ENCODE measurements around the gene ZDHHC22.
A peak's percentile ranks its signal among the peaks of the same experiment; 100 is the strongest.

ZDHHC22 gene

DNA sequence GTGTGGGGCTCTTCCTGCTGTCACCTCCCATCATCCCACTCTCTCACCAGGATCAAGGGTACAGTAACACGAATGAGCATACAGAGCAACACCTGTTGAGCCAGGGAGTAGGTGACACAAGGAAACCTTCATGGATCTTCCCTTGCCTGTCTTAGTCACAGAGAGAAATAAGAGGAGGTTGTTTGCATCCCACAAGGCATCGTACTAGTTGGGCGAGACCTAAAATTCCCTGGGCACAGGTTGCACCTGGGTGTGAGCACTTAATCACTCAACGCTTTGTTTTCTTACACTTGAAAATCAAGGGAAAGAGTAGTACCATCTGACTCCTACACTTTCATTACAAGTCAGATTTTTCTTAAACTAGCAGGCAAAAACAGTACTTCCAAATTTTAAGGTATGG lies 27.0 kb downstream of the ZDHHC22 start:
- 98 to 100% methylated on average over 3 to 4 of the region's 4 CpGs for WGBS, 2 experiments (ENCODE audit: insufficient coverage in 2 of 2)
- no peaks in the 10 kb centered on the region for H3K9me3 ChIP-seq (ENCODE audit: control insufficient read depth, low read length)
- H3K36me3 ChIP-seq (ENCODE audit: control insufficient read depth, insufficient read depth, low read length): peaks cover 60% of the 10 kb centered on the region

DNA sequence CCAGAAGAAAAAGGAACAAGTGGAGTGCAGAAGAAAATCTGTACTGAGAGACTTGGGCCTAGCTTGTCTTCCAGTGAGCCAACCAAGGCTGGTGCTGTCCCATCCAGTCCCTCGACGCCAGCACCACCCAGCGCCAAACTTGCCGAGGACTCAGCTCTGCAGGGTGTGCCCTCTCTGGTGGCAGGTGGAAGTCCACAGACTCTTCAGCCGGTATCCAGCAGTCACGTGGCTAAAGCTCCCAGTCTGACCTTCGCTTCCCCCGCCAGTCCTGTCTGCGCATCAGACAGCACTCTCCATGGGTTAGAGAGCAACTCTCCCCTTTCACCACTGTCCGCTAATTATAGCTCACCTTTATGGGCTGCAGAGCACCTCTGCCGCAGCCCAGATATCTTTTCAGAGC lies 27.9 kb downstream of the ZDHHC22 start:
- H3K36me3 ChIP-seq (ENCODE audit: control insufficient read depth, insufficient read depth, low read length): peaks cover 65% of the 10 kb centered on the region
- WGBS, 2 experiments (ENCODE audit: insufficient coverage in 2 of 2): 92 to 97% methylated on average over 10 of the region's 11 CpGs
- H3K27ac ChIP-seq (ENCODE audit: low read depth, low read length, severe bottlenecking): no peak overlapping the region
- H3K9me3 ChIP-seq (ENCODE audit: control insufficient read depth, low read length): no peaks in the 10 kb centered on the region
- no peak overlapping the region for H3K4me3 ChIP-seq (ENCODE audit: extremely low read depth, insufficient read depth, low read length, poor library complexity, severe bottlenecking)
- H3K4me1 ChIP-seq (ENCODE audit: control insufficient read depth, insufficient read depth, low read length, poor library complexity, severe bottlenecking): peaks cover 21% of the 10 kb centered on the region

More for the DNA sequence above, 27.0 kb downstream of the ZDHHC22 start:
- peaks cover 21% of the 10 kb centered on the region for H3K4me1 ChIP-seq (ENCODE audit: control insufficient read depth, insufficient read depth, low read length, poor library complexity, severe bottlenecking)
- no peak overlapping the region for H3K4me3 ChIP-seq (ENCODE audit: extremely low read depth, insufficient read depth, low read length, poor library complexity, severe bottlenecking)
- no peak overlapping the region for H3K27ac ChIP-seq (ENCODE audit: low read depth, low read length, severe bottlenecking)

DNA sequence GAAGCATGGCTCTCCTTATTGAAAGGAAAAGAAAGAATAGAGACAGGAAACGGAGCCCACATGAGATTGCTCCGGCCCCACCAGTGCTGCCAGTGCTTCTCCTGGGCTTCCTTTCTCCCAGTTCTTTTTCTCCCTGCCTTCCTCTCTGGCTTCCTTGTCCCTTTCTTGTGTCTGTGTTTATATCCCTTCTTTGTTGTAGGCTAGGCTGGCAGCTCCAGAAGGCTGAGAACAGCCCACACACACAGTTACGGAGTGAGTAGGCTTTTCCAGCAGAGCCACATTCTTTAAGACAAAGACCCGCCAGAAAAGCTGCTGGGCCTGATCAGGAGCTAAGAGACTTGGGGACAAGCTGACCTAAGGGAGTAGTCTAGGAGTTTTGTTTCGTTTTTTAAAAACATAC lies 30.6 kb downstream of the ZDHHC22 start:
- Histone ChIP-seq H3K27ac (ENCODE audit: low read depth, low read length, severe bottlenecking) (peak overlapping the region; percentile 97), H3K4me1 (ENCODE audit: control insufficient read depth, insufficient read depth, low read length, poor library complexity, severe bottlenecking) (peaks cover 21% of the 10 kb centered on the region), H3K9me3 (ENCODE audit: control insufficient read depth, low read length) (no peaks in the 10 kb centered on the region), H3K4me3 (ENCODE audit: extremely low read depth, insufficient read depth, low read length, poor library complexity, severe bottlenecking) (no peak overlapping the region), H3K36me3 (ENCODE audit: control insufficient read depth, insufficient read depth, low read length) (peaks cover 72% of the 10 kb centered on the region)
- 21 to 28% methylated on average over 2 to 3 of the region's 5 CpGs for WGBS, 2 experiments (ENCODE audit: insufficient coverage in 2 of 2)

DNA sequence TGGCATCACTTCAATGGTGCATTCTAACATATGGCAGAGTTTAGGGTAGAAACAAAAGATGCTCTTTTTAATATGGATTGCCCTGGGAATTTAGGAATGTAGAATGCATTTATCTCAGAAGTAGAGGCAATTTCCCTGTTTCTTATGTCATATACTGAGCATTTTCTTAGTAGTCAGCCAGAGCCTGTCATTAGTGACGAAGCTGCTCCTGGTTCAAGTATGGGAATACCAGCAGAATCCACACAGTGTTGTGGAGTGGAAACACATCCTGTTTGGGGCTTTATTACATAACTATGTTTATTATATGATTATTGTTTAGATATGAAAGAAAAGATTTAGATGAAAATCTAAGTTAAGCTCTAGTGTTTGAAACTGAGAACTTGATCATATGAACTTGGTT lies 31.3 kb downstream of the ZDHHC22 start:
- Histone ChIP-seq H3K9me3 (ENCODE audit: control insufficient read depth, low read length) (no peaks in the 10 kb centered on the region), H3K36me3 (ENCODE audit: control insufficient read depth, insufficient read depth, low read length) (peaks cover 76% of the 10 kb centered on the region), H3K4me1 (ENCODE audit: control insufficient read depth, insufficient read depth, low read length, poor library complexity, severe bottlenecking) (peaks cover 24% of the 10 kb centered on the region), H3K27ac (ENCODE audit: low read depth, low read length, severe bottlenecking) (peak overlapping the region; percentile 97), H3K4me3 (ENCODE audit: extremely low read depth, insufficient read depth, low read length, poor library complexity, severe bottlenecking) (no peak overlapping the region)
- WGBS, 2 experiments (ENCODE audit: insufficient coverage in 2 of 2): no CpG with 5 or more reads among the region's 1 CpG

DNA sequence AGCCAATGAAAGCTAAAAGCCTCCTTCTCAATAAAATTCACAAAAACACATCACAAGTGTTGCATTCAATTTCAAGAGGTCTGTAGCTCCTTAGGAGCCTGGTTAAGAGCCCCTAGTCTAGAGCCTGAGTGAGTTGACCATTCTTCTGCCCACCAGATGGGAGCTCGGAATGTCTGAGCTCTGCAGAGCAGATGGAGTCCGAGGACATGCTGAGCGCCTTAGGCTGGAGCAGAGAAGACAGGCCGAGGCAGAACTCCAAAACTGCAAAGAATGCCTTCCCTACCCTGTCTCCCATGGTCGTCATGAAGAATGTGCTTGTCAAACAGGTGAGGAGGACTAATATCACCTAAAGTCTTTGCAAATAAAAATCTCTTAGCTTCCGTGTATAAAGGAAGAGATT lies 31.9 kb downstream of the ZDHHC22 start:
- 83% methylated on average over 4 of the region's 6 CpGs for WGBS, 2 experiments (ENCODE audit: insufficient coverage in 2 of 2)
- Histone ChIP-seq H3K4me1 (ENCODE audit: control insufficient read depth, insufficient read depth, low read length, poor library complexity, severe bottlenecking) (peaks cover 30% of the 10 kb centered on the region), H3K9me3 (ENCODE audit: control insufficient read depth, low read length) (no peaks in the 10 kb centered on the region), H3K27ac (ENCODE audit: low read depth, low read length, severe bottlenecking) (peak overlapping the region; percentile 97), H3K4me3 (ENCODE audit: extremely low read depth, insufficient read depth, low read length, poor library complexity, severe bottlenecking) (no peak overlapping the region), H3K36me3 (ENCODE audit: control insufficient read depth, insufficient read depth, low read length) (peaks cover 74% of the 10 kb centered on the region)

DNA sequence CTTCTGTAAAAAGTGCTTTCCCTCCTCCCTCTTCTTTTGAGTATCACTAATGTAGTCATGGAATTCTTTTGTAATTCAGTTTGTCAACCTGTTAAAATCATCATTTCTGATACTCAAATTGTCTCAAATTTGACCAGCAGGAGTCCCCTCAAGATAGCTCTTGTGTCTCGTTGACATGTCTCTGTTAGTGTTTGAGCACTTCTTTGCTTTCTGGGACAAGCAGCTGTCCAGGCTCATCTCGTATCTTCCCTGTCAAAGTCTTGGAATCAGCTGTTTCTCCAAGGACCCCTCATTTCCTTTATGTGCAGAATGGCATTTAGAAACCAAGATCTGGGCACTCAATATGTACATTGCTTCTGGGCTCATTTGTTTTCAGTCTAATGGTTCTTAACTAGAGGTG lies 32.8 kb downstream of the ZDHHC22 start:
- H3K27ac ChIP-seq (ENCODE audit: low read depth, low read length, severe bottlenecking): no peak overlapping the region
- peaks cover 65% of the 10 kb centered on the region for H3K36me3 ChIP-seq (ENCODE audit: control insufficient read depth, insufficient read depth, low read length)
- peaks cover 31% of the 10 kb centered on the region for H3K4me1 ChIP-seq (ENCODE audit: control insufficient read depth, insufficient read depth, low read length, poor library complexity, severe bottlenecking)
- 91 to 92% methylated on average over 2 of the region's 2 CpGs for WGBS, 2 experiments (ENCODE audit: insufficient coverage in 2 of 2)
- H3K4me3 ChIP-seq (ENCODE audit: extremely low read depth, insufficient read depth, low read length, poor library complexity, severe bottlenecking): no peak overlapping the region
- H3K9me3 ChIP-seq (ENCODE audit: control insufficient read depth, low read length): no peaks in the 10 kb centered on the region

DNA sequence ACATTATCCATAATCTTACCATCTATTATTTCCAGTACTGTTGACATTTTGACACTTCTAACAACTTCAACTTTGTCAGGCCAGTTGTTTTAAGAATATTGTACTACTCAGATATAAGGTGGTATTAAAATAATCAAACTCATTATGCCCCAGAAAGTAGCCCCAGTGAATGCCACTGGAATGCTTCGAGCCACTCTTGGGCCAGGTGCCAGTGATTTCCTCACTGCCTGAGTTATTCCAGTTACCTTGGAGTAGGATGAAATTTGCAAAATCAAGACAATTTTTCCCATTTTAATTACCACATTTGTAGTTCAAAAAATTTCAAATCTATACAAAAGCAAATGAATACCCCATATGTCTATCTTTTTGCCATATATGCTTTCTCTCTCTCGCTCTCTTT lies 34.4 kb downstream of the ZDHHC22 start:
- Histone ChIP-seq H3K27ac (ENCODE audit: low read depth, low read length, severe bottlenecking) (no peak overlapping the region), H3K36me3 (ENCODE audit: control insufficient read depth, insufficient read depth, low read length) (peaks cover 49% of the 10 kb centered on the region), H3K4me3 (ENCODE audit: extremely low read depth, insufficient read depth, low read length, poor library complexity, severe bottlenecking) (no peak overlapping the region), H3K4me1 (ENCODE audit: control insufficient read depth, insufficient read depth, low read length, poor library complexity, severe bottlenecking) (peaks cover 31% of the 10 kb centered on the region), H3K9me3 (ENCODE audit: control insufficient read depth, low read length) (no peaks in the 10 kb centered on the region)
- 74% methylated on average over 2 of the region's 2 CpGs; no CpG with 5 or more reads in 1 of the 2 experiments for WGBS, 2 experiments (ENCODE audit: insufficient coverage in 2 of 2)

DNA sequence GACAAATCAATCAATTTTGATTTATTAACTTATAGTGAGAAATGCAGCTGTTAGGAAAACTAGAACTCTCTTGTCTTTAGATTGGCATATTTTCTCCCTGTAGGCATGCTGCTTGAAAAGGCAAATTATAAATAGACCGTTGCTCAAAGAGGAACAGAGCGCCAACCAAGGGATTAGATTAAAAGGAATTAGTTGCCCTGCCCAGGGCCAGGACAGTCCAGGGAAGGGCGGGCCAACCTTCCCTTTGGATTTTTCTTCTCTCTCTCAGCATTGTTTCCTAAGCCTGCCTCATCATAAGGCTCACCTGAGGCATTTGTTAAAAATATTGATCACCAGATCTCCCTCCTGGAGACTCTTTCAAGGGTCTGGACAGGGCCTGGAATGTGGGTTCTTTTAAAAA lies 34.9 kb downstream of the ZDHHC22 start:
- H3K27ac ChIP-seq (ENCODE audit: low read depth, low read length, severe bottlenecking): no peak overlapping the region
- 86 to 100% methylated on average over 3 of the region's 3 CpGs for WGBS, 2 experiments (ENCODE audit: insufficient coverage in 2 of 2)
- no peak overlapping the region for H3K4me3 ChIP-seq (ENCODE audit: extremely low read depth, insufficient read depth, low read length, poor library complexity, severe bottlenecking)
- H3K36me3 ChIP-seq (ENCODE audit: control insufficient read depth, insufficient read depth, low read length): peaks cover 44% of the 10 kb centered on the region
- no peaks in the 10 kb centered on the region for H3K9me3 ChIP-seq (ENCODE audit: control insufficient read depth, low read length)
- H3K4me1 ChIP-seq (ENCODE audit: control insufficient read depth, insufficient read depth, low read length, poor library complexity, severe bottlenecking): peaks cover 26% of the 10 kb centered on the region

DNA sequence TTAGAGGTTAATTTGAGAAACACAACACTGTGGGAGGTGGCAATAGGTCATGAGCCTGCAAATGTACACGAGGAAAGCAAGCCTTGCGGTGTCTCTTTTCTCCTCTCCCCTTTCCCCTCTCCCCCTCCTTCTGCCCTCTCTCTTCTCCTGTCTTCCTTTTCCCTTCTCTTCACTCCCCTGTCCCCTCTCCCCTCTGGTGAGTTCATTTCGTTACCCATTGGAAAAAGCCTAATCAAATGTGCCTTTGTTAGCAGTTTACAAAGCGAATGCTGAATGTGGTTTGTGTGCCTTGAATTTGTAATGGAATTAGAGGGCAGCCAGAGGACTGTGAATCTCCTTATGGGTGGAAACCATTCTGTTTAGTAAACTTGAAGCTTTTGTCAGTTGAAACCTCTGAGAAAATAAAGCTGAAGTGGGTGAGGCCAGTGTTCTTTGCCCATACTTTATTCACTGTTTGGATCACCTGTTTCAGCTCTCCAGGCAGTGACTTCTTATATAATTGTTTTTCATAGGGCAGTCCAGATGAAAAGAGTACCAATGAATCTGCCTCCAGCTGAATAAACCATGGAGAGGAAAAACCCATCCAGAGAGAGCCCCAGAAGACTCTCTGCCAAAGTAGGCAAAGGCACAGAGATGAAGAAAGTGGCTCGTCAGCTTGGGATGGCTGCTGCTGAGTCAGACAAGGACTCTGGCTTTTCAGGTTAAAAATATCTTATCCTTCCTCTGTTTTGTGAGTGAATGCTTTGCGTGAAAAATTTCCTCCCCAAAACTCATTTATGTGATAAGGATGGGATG lies 36.2 kb downstream of the ZDHHC22 start:
- H3K4me3 ChIP-seq (ENCODE audit: extremely low read depth, insufficient read depth, low read length, poor library complexity, severe bottlenecking): no peak overlapping the region
- H3K27ac ChIP-seq (ENCODE audit: low read depth, low read length, severe bottlenecking): peak overlapping the region; percentile 54
- peaks cover 19% of the 10 kb centered on the region for H3K4me1 ChIP-seq (ENCODE audit: control insufficient read depth, insufficient read depth, low read length, poor library complexity, severe bottlenecking)
- peaks cover 42% of the 10 kb centered on the region for H3K36me3 ChIP-seq (ENCODE audit: control insufficient read depth, insufficient read depth, low read length)
- 36 to 60% methylated on average over 3 of the region's 6 CpGs for WGBS, 2 experiments (ENCODE audit: insufficient coverage in 2 of 2)
- H3K9me3 ChIP-seq (ENCODE audit: control insufficient read depth, low read length): no peaks in the 10 kb centered on the region

DNA sequence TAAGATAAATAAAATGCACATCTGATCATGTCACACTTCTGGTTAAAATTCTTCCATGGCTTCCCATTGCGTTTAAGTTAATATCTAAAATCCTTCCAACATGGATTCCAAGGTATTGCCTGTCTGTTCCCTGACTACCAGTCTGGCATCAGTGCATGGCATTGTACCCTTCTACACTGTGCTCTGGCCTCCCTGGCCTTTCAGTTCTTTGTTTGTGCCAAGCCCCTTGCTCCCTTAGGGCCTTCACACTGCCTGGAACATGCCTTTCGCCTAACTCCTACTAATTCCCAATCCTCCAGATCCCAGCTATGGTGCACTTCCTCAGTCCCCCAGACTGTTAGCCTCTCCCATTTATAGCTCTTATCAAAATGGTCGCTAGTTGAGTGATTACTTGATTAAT lies 37.2 kb downstream of the ZDHHC22 start:
- no peak overlapping the region for H3K27ac ChIP-seq (ENCODE audit: low read depth, low read length, severe bottlenecking)
- peaks cover 21% of the 10 kb centered on the region for H3K4me1 ChIP-seq (ENCODE audit: control insufficient read depth, insufficient read depth, low read length, poor library complexity, severe bottlenecking)
- H3K36me3 ChIP-seq (ENCODE audit: control insufficient read depth, insufficient read depth, low read length): peaks cover 35% of the 10 kb centered on the region
- no peaks in the 10 kb centered on the region for H3K9me3 ChIP-seq (ENCODE audit: control insufficient read depth, low read length)
- 96 to 100% methylated on average over 2 of the region's 3 CpGs for WGBS, 2 experiments (ENCODE audit: insufficient coverage in 2 of 2)
- no peak overlapping the region for H3K4me3 ChIP-seq (ENCODE audit: extremely low read depth, insufficient read depth, low read length, poor library complexity, severe bottlenecking)

DNA sequence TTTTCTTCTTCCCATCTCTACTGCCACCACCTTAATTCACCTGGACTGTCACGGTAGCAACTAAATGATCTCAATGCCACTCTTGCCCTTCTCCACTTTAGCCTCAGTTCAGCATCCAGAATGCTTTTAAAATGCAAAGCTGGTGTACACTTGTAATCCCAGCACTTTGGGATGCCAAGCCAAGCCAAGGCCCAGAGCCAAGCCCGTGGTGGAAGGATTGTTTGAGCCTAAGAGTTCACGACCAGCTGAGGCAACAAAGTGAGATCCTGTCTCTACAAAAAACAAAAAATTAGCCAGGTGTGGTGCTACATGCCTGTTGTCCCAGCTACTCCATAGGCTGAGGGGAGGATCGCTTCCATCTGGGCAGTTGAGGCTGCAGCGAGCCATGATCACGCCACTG lies 37.6 kb downstream of the ZDHHC22 start:
- WGBS, 2 experiments (ENCODE audit: insufficient coverage in 2 of 2): 96 to 98% methylated on average over 5 of the region's 6 CpGs
- H3K4me3 ChIP-seq (ENCODE audit: extremely low read depth, insufficient read depth, low read length, poor library complexity, severe bottlenecking): no peak overlapping the region
- H3K36me3 ChIP-seq (ENCODE audit: control insufficient read depth, insufficient read depth, low read length): peaks cover 33% of the 10 kb centered on the region
- no peaks in the 10 kb centered on the region for H3K9me3 ChIP-seq (ENCODE audit: control insufficient read depth, low read length)
- peaks cover 22% of the 10 kb centered on the region for H3K4me1 ChIP-seq (ENCODE audit: control insufficient read depth, insufficient read depth, low read length, poor library complexity, severe bottlenecking)
- no peak overlapping the region for H3K27ac ChIP-seq (ENCODE audit: low read depth, low read length, severe bottlenecking)
